Measurements from ENCODE around the gene DYSF.

DYSF gene

DNA sequence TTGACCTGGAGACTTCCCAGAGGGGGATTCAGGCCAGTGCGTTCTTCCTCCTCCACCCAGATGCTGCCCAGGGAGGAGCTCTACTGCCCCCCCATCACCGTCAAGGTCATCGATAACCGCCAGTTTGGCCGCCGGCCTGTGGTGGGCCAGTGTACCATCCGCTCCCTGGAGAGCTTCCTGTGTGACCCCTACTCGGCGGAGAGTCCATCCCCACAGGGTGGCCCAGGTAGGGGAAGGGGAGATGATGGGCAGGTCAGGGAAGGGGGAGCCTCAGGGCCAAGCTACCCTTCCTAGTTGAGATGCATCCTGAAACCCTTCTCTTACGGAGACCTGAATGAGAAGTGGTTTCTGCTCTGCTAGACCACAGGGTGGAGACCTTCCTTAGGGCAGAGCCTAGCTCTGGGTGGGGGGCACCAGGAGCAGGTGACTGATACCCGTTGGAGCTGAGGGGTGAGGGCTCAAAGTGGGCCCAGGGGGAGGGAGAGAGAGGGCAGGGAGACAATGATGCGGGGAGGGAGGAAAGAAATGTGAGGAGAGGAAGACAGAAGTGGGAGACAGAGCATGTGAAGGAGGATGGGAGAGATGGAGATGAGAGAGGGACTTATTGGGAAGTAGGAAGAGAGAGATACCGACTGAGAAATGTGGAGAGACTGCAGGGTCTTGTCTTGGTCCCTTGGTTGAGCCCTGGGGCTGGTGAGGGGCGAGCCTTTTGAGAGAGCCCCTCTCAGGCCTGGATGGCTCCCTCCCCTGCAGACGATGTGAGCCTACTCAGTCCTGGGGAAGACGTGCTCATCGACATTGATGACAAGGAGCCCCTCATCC lies 159.4 kb downstream of the DYSF start:
- no peak for DNase-seq

DNA sequence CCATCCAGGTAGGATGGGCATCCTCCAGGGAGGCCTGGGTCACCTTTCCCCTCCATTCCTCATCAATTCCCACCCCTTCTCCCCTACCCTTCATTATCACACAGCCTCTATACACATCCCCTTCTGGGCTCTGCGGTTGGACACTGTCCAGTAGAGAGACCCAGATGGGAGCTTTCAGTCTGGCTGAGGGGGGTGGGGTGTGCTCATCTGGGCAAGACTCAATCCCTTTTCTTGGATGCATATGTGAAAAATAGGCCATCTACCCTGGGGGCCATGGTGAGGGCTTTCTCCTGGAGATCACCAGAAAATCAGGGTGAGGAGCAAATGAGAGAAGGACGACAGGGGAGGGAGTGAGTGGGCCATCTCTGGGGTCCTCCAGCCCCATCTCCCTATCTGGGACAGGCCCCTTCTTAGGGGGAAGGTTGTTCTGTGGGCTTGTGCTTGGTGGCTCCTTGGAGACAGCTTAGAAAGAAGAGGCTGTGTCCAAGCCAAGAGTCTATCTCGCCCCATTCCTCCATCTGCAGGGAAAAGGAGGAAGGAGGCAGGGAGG lies 160.1 kb downstream of the DYSF start:
- no peak for DNase-seq

DNA sequence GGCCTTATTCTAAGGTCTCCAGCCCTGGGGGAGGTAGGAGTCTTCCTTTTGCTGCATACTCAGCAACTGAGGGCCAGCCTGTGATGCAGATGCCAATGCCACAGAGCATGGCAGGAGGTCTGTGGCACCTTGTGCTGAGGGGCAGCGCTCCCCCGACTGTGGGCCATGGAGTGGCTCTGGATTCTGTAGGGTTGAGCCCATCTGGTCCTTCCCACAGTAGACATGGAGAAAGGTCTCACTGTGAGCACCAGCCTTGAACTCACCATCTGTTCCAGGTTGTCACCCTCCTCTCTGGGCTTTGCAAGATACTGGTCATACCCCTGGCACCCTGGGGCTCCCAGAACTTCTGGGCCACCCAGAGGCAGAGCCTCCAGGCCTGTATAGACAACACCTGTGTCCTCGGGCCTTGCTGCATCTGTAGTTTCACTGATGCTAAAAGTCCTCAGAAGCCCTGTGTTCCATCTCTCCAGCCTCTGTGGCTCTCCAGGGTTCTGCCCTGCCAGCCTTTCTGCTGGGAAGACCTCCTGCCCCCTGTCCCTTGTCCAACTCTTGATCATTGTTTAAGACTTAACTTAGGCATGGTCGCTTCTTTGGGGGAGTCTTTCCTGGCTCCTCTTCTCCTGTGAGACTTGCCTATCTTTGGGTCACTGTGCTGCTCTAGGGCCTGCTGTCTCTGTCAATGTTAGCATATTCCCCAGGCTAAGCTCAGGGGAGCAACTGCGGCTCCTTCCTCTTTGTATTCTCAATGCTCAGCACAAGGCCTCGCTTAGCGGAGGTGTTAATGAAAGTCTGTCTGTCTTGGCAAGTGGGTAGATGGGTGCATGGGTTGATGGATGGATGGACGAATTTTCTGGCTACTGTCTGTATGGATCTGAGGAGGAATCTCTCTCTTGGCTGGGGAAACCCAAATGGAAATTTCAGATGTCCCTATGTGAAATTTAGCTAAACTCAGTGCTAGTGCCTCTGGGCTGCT lies 160.9 kb downstream of the DYSF start:
- DNase-seq = no peak

- peak in 32 of 56 donors; percentile 21 to 79 (median 51) for DNase-seq
Measured at GRCh38 chr2:71614976-71615766, 161.8 kb downstream of the DYSF start.

- no peak for DNase-seq
Measured at GRCh38 chr2:71615767-71616730, 162.7 kb downstream of the DYSF start.

- DNase-seq = no peak
Measured at GRCh38 chr2:71617266-71617665, 163.9 kb downstream of the DYSF start.

DNA sequence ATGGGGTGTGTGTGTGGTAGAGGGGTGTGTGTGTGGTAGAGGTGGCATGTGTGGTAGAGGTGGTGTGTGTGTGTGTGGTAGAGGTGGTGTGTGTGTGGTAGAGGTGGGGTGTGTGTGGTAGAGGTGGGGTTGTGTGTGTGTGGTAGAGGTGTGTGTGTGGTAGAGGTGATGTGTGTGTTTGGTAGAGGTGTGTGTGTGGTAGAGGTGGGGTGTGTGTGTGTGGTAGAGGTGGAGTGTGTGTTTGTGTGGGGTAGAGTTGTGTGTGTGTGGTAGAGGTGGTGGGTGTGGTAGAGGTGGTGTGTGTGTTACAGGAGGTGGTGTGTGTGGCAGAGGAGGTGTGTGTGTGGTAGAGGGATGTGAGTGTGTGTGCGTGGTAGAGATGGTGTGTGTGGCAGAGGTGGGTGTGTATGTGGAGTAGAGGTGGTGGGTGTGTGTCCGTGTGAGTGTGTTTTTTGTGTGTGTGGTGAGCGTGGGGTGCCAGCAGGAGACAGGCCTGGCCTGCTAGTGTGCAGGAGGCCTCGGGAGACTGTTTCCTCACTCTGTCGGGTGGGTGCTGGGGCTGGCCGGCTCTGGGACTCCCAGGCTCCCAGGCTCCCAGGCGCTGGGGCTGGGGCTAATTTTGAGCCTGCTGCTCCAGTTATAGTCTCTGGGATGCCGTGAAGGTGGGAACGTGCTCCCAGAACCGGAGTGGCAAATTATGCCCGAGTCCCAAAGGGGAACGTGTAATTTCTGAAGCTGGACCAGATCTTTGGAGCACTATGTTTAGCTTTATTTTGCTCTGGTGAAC lies 165.2 kb downstream of the DYSF start:
- DNase-seq = no peak

- DNase-seq = peak in 1 of 56 donors; percentile 30
Measured at GRCh38 chr2:71619230-71619741, 165.9 kb downstream of the DYSF start.

DNA sequence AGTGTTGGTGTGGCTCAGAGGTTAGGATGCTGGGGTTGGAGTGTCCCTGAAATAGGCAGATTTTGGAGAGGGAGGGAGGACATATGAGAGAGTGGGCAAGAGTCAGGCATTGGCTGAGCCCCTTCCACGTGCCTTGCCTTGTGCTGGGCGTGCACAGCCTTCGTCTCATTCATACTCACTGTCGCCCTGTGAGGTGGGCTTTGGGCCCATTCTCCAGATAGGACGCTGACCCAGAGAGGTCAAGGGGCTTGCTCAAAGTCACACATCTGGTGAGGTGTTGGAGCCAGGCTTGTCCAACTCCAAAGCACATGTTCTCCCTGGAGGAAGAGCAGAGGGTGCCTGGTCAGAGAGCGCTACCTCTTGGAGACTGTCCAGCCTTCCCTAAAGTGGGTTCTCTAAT lies 166.8 kb downstream of the DYSF start:
- no peak for DNase-seq

DNA sequence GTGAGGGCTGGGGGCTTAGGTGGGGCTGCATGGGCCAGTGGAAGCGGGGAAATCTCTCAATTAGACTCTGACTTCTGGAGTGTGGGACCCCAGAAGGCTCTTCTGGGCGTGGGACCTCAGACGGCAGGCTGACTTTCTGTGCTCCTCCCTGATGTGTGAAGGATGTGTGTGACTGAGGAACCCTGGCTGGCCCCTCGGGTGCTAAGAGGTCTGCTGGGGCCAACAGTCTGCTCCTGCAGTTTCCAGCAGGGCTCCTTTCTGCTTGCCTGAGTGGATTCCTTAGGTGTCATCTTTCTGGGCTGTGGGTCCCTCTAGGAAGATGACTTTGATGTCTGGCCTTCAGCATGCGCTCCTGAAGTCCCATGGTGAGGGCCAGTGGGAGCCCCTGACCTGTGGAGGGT lies 167.5 kb downstream of the DYSF start:
- no peak for DNase-seq

GRCh38 chr2:71629273-71629672 lies 175.9 kb downstream of the DYSF start:
- no peak for DNase-seq

GRCh38 chr2:71629771-71630453 lies 176.6 kb downstream of the DYSF start:
- DNase-seq = no peak

- DNase-seq = no peak
Measured at GRCh38 chr2:71630454-71631328, 177.3 kb downstream of the DYSF start.

- DNase-seq = no peak
Measured at GRCh38 chr2:71631411-71631931, 178.1 kb downstream of the DYSF start.

DNA sequence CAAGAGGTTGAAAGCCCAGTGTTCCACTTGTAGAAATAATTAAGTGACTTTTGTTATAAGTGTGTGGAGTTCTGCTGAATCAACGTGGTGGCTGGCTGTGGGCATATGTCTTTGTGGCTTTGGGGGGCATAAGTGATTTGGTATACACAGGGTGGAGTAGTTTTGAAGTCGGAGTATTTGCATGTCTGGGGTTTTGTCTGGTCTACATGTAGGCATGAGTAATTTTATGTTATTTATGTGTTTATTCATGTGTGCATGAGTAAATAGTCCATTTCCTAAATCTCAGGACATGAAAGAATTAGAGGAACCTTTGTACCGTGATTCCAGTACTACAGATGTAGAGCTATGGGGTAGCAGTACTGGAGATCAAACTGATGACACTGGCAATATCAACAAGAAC lies 179.7 kb downstream of the DYSF start:
- DNase-seq = no peak

- no peak for DNase-seq
Measured at GRCh38 chr2:71634567-71634966, 181.2 kb downstream of the DYSF start.

- DNase-seq = no peak
Measured at GRCh38 chr2:71635798-71636197, 182.4 kb downstream of the DYSF start.

Measured in amygdala (tissue), 56 donors.